ENCODE data around the gene DPYSL5. TPM values are rescaled to one million over a fixed set of nuclear protein-coding genes. Genes with fewer than 3 reads are reported as not detected.

The DPYSL5 gene
- total RNA-seq, 1 donor from 2014 or later = 2.9 TPM

DNA sequence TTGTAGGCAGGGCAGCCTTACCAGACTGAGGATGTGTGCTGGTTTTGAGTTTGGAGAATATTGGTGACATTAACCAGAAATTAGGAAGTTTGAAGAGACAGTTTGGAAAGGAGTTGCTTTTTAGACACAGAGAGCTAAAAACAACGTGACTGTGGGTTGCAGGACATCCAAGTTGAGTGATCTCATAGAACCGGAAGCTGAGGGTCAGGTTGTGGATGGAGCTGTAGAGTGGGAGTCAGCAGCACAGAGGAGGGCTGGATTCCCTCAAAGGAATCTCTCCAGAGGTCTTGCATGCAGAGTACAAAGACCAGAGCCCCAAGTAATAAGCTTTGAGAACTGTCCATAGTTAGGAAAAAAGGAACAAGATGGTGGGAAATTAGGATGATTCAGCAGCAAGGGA is 131.8 kb downstream of the DPYSL5 start:
- no peak overlapping the region for H3K27ac ChIP-seq (ENCODE audit: low read depth, low read length)
- no peak for FAIRE-seq
- peaks cover 7% of the 10 kb centered on the region for H3K4me1 ChIP-seq (ENCODE audit: insufficient read depth, low read length)
- no peak overlapping the region for H3K4me3 ChIP-seq (ENCODE audit: insufficient read depth, low read depth, low read length)
- H3K4me3 Mint-ChIP-seq (ENCODE audit: unreplicated experiment) = peak overlapping the region; percentile 65
- H3K79me2 ChIP-seq (ENCODE audit: insufficient read depth, low read length) = no peaks in the 10 kb centered on the region
- no peak overlapping the region for H3K9ac ChIP-seq (ENCODE audit: low read length)
- peak overlapping the region; percentile 47 for H3K4me2 ChIP-seq (ENCODE audit: low read length)
- no peaks in the 10 kb centered on the region for H3K9me3 Mint-ChIP-seq (ENCODE audit: unreplicated experiment)
- TF ChIP-seq EZH2 (IDR thresholded peaks at IDR 0.05; ENCODE audit: insufficient read depth, low read length) (no peak), CTCF (IDR thresholded peaks at IDR 0.05; ENCODE audit: insufficient read depth, low read depth, low read length) (no peak)
- H3K36me3 ChIP-seq (ENCODE audit: insufficient read depth, low read length) = no peaks in the 10 kb centered on the region
- peak overlapping the region; percentile 5 for H3K27ac Mint-ChIP-seq (ENCODE audit: unreplicated experiment)
- peak; percentile 61 for DNase-seq (ENCODE audit: low read depth)
- H3K27me3 Mint-ChIP-seq (ENCODE audit: low read depth, unreplicated experiment) = no peaks in the 10 kb centered on the region
- no peak overlapping the region for H2AFZ ChIP-seq (ENCODE audit: low read depth, low read length)
- peaks cover 31% of the 10 kb centered on the region for H3K4me1 Mint-ChIP-seq (ENCODE audit: low read depth, unreplicated experiment)
- peaks cover 61% of the 10 kb centered on the region for H4K20me1 ChIP-seq (ENCODE audit: insufficient read depth, low read length)
- peaks cover 12% of the 10 kb centered on the region for H3K36me3 Mint-ChIP-seq (ENCODE audit: low read depth, unreplicated experiment)
- no peaks in the 10 kb centered on the region for H3K9me3 ChIP-seq (ENCODE audit: insufficient read depth, low read depth, low read length)
- no peaks in the 10 kb centered on the region for H3K27me3 ChIP-seq (ENCODE audit: insufficient read depth, low read length)

GRCh38 chr2:26980971-26981370 is 133.0 kb downstream of the DPYSL5 start:
- no peak for TF ChIP-seq CTCF (IDR thresholded peaks at IDR 0.05; ENCODE audit: insufficient read depth, low read depth, low read length)
- no peak for TF ChIP-seq EZH2 (IDR thresholded peaks at IDR 0.05; ENCODE audit: insufficient read depth, low read length)
- H3K9me3 Mint-ChIP-seq (ENCODE audit: unreplicated experiment) = no peaks in the 10 kb centered on the region
- H3K4me1 ChIP-seq (ENCODE audit: insufficient read depth, low read length) = peaks cover 7% of the 10 kb centered on the region
- H3K9ac ChIP-seq (ENCODE audit: low read length) = no peak overlapping the region
- H3K4me2 ChIP-seq (ENCODE audit: low read length) = no peak overlapping the region
- H3K4me3 ChIP-seq (ENCODE audit: insufficient read depth, low read depth, low read length) = no peak overlapping the region
- H3K9me3 ChIP-seq (ENCODE audit: insufficient read depth, low read depth, low read length) = no peaks in the 10 kb centered on the region
- peaks cover 51% of the 10 kb centered on the region for H4K20me1 ChIP-seq (ENCODE audit: insufficient read depth, low read length)
- H3K36me3 Mint-ChIP-seq (ENCODE audit: low read depth, unreplicated experiment) = peaks cover 9% of the 10 kb centered on the region
- FAIRE-seq = no peak
- H3K27me3 ChIP-seq (ENCODE audit: insufficient read depth, low read length) = no peaks in the 10 kb centered on the region
- no peaks in the 10 kb centered on the region for H3K27me3 Mint-ChIP-seq (ENCODE audit: low read depth, unreplicated experiment)
- peak overlapping the region; percentile 20 for H3K27ac Mint-ChIP-seq (ENCODE audit: unreplicated experiment)
- peak overlapping the region; percentile 55 for H3K4me3 Mint-ChIP-seq (ENCODE audit: unreplicated experiment)
- no peak for DNase-seq (ENCODE audit: low read depth)
- H3K4me1 Mint-ChIP-seq (ENCODE audit: low read depth, unreplicated experiment) = peaks cover 28% of the 10 kb centered on the region
- H3K79me2 ChIP-seq (ENCODE audit: insufficient read depth, low read length) = no peaks in the 10 kb centered on the region
- H3K27ac ChIP-seq (ENCODE audit: low read depth, low read length) = no peak overlapping the region
- H3K36me3 ChIP-seq (ENCODE audit: insufficient read depth, low read length) = no peaks in the 10 kb centered on the region
- H2AFZ ChIP-seq (ENCODE audit: low read depth, low read length) = no peak overlapping the region

GRCh38 chr2:26982102-26982742 is 134.3 kb downstream of the DPYSL5 start:
- no peak overlapping the region for H2AFZ ChIP-seq (ENCODE audit: low read depth, low read length)

More at GRCh38 chr2:26982102-26982742, 134.3 kb downstream of the DPYSL5 start:
- Histone ChIP-seq H3K27me3 (ENCODE audit: insufficient read depth, low read length) (no peaks in the 10 kb centered on the region), H3K4me2 (ENCODE audit: low read length) (no peak overlapping the region), H3K9me3 (ENCODE audit: insufficient read depth, low read depth, low read length) (no peaks in the 10 kb centered on the region), H3K36me3 (ENCODE audit: insufficient read depth, low read length) (no peaks in the 10 kb centered on the region), H3K4me3 (ENCODE audit: insufficient read depth, low read depth, low read length) (no peak overlapping the region), H3K4me1 (ENCODE audit: insufficient read depth, low read length) (peaks cover 10% of the 10 kb centered on the region), H4K20me1 (ENCODE audit: insufficient read depth, low read length) (peaks cover 56% of the 10 kb centered on the region), H3K27ac (ENCODE audit: low read depth, low read length) (no peak overlapping the region), H3K9ac (ENCODE audit: low read length) (no peak overlapping the region), H3K79me2 (ENCODE audit: insufficient read depth, low read length) (no peaks in the 10 kb centered on the region)
- no peak for FAIRE-seq
- Mint-ChIP-seq H3K4me1 (ENCODE audit: low read depth, unreplicated experiment) (peaks cover 29% of the 10 kb centered on the region), H3K9me3 (ENCODE audit: unreplicated experiment) (peaks cover 2% of the 10 kb centered on the region), H3K27me3 (ENCODE audit: low read depth, unreplicated experiment) (no peaks in the 10 kb centered on the region), H3K27ac (ENCODE audit: unreplicated experiment) (no peak overlapping the region), H3K36me3 (ENCODE audit: low read depth, unreplicated experiment) (peaks cover 15% of the 10 kb centered on the region), H3K4me3 (ENCODE audit: unreplicated experiment) (no peak overlapping the region)
- DNase-seq (ENCODE audit: low read depth) = peak; percentile 37
- TF ChIP-seq CTCF (IDR thresholded peaks at IDR 0.05; ENCODE audit: insufficient read depth, low read depth, low read length) (no peak), EZH2 (IDR thresholded peaks at IDR 0.05; ENCODE audit: insufficient read depth, low read length) (no peak)

All from astrocyte (in vitro differentiated cells and primary cell).